ENCODE data around the gene WDR18.
"Not testable (repeated sequence)": the region's sequence is repeated elsewhere in the genome, so short reads cannot be mapped to it uniquely, and the experiment has no call there.

The WDR18 gene

GRCh38 chr19:950352-951066, 33.6 kb upstream of the WDR18 start:
- no peak for DNase-seq

- DNase-seq, result no peak
Measured at GRCh38 chr19:952049-952679, 32.0 kb upstream of the WDR18 start.

GRCh38 chr19:952680-953444, 31.3 kb upstream of the WDR18 start:
- no peak for DNase-seq

- no peak for DNase-seq
Measured at GRCh38 chr19:953445-954271, 30.5 kb upstream of the WDR18 start.

- DNase-seq, result no peak
Measured at GRCh38 chr19:954272-954671, 29.9 kb upstream of the WDR18 start.

- no peak for DNase-seq
Measured at GRCh38 chr19:954672-955494, 29.3 kb upstream of the WDR18 start.

GRCh38 chr19:955803-956765, 28.1 kb upstream of the WDR18 start:
- no peak for DNase-seq

GRCh38 chr19:956766-957440, 27.2 kb upstream of the WDR18 start:
- no peak for DNase-seq

- not testable (repeated sequence) for DNase-seq
Measured at GRCh38 chr19:957578-957977, 26.6 kb upstream of the WDR18 start.

- no peak for DNase-seq
Measured at GRCh38 chr19:958967-959855, 24.9 kb upstream of the WDR18 start.

GRCh38 chr19:960020-960419, 24.1 kb upstream of the WDR18 start:
- no peak for DNase-seq

GRCh38 chr19:960601-960938, 23.6 kb upstream of the WDR18 start:
- no peak for DNase-seq

GRCh38 chr19:961866-962620, 22.1 kb upstream of the WDR18 start:
- peak; percentile 93 for DNase-seq

- no peak for DNase-seq
Measured at GRCh38 chr19:962683-963400, 21.3 kb upstream of the WDR18 start.

- no peak for DNase-seq
Measured at GRCh38 chr19:963486-963951, 20.6 kb upstream of the WDR18 start.

- no peak for DNase-seq
Measured at GRCh38 chr19:964116-964520, 20.0 kb upstream of the WDR18 start.

- peak; percentile 28 for DNase-seq
Measured at GRCh38 chr19:964761-965694, 19.1 kb upstream of the WDR18 start.

Data from hematopoietic multipotent progenitor cell treated with erythropoietin and hydrocortisone succinate and interleukin-3 and kit ligand, for 8 days (in vitro differentiated cells).